HepG2 (cell line): Measurements from ENCODE around the gene STYXL1. TPM values are rescaled to one million over a fixed set of nuclear protein-coding genes. Genes with fewer than 3 reads are reported as not detected.

ENCODE experiments used
- ATAC-seq: fragments of 200-7000 bp; cut with Tn5 transposase; 3 replicates; pipeline ENCODE4 v1.9.1; 2020; ENCODE audit warnings: mild to moderate bottlenecking, moderate library complexity
- BruUV-seq: library from RNA; stranded (reverse); fragments of 400-500 nt; replicated peaks from 2 replicates; lab custom pipeline; 2021; lab: Mats Ljungman, UMichigan
- CTCF ChIA-PET: fragments of 300-600 bp; formaldehyde crosslinking; extraction: SDS; loops from one replicate; lab custom pipeline; 2021; ENCODE audit warnings: low total read pairs, inconsistent platforms, low intra/inter-chr PET ratio; lab: Yijun Ruan, JAX
- POLR2A ChIA-PET: fragments of 350-600 bp; sonication (Branson Sonifier 250); formaldehyde crosslinking; loops from one replicate; lab custom pipeline; 2020; ENCODE audit warnings: antibody characterized with exemption, inconsistent platforms; lab: Yijun Ruan, JAX
- DNase-seq: peaks from one replicate; pipeline ENCODE4 v3.0.0-alpha.2; 2015; ENCODE audit warnings: low spot score
- FAIRE-seq: peaks from 3 replicates; lab custom pipeline; 2011; peaks lifted over from hg19 to GRCh38; lab: Jason Lieb, UNC
- H2AFZ ChIP-seq: one replicate; pipeline ENCODE4 v1.6.1; 2011; ENCODE audit warnings: low read length, inconsistent platforms
- H3K27ac ChIP-seq: fragments of 300-600 bp; 3 replicates; pipeline ENCODE4 v1.8.0; 2011; ENCODE audit warnings: mixed run types, mild to moderate bottlenecking, mixed read lengths, low read length, inconsistent platforms; ENCODE audit not compliant: insufficient read depth; ENCODE audit errors: extremely low read length
- H3K27me3 ChIP-seq, 2 experiments: fragments of 200-600 bp in 1 of 2; 2 replicates in 1 of 2; 3 replicates in 1 of 2; pipeline versions ENCODE4 v1.6.0 to v1.8.0; 2011; ENCODE audit warnings: low read length in 2 of 2, mild to moderate bottlenecking in 2 of 2, moderate library complexity in 2 of 2, inconsistent platforms in 1 of 2; ENCODE audit not compliant: insufficient read depth in 2 of 2, control insufficient read depth in 1 of 2
- H3K36me3 ChIP-seq, 2 experiments: fragments of 200-600 bp in 1 of 2; replicated peaks in 1 of 2; 2 replicates in 1 of 2; 3 replicates in 1 of 2; pipeline versions ENCODE4 v1.5.1 to v1.8.0; 2011; ENCODE audit warnings: low read length in 2 of 2, inconsistent platforms in 1 of 2; ENCODE audit not compliant: insufficient read depth in 2 of 2, control insufficient read depth in 1 of 2
- H3K4me1 ChIP-seq: 2 replicates; pipeline ENCODE4 v1.5.1; 2012; ENCODE audit warnings: low read length, inconsistent platforms; ENCODE audit not compliant: insufficient read depth
- H3K4me2 ChIP-seq: 2 replicates; pipeline ENCODE4 v1.6.0; 2011; ENCODE audit warnings: low read depth, low read length, inconsistent platforms
- H3K4me3 ChIP-seq, 3 experiments: fragments of 200-600 bp in 1 of 3; sonication (generic), shearing (Covaris generic) in 1 of 3; replicated peaks in 1 of 3; 2 replicates each; pipeline ENCODE4 v1.5.1; 2011 to 2016; ENCODE audit warnings: low read length in 3 of 3, inconsistent platforms in 2 of 3, low read depth in 2 of 3, mild to moderate bottlenecking in 2 of 3, control low read depth in 1 of 3, mixed read lengths in 1 of 3; ENCODE audit not compliant: insufficient read depth in 1 of 3
- H3K79me2 ChIP-seq: one replicate; pipeline ENCODE4 v1.6.1; 2011; ENCODE audit warnings: low read length, inconsistent platforms; ENCODE audit not compliant: insufficient read depth
- H3K9ac ChIP-seq: 2 replicates; pipeline ENCODE4 v1.6.0; 2011; ENCODE audit warnings: mild to moderate bottlenecking, low read depth, low read length, inconsistent platforms; ENCODE audit not compliant: insufficient read depth
- H3K9me3 ChIP-seq: 2 replicates; pipeline ENCODE4 v1.5.1; 2012; ENCODE audit warnings: mild to moderate bottlenecking, low read length
- H4K20me1 ChIP-seq: 2 replicates; pipeline ENCODE4 v1.6.0; 2011; ENCODE audit warnings: inconsistent platforms, mild to moderate bottlenecking, low read length, moderate library complexity; ENCODE audit not compliant: insufficient read depth
- ATF1 ChIP-seq: IDR thresholded peaks from 2 replicates; pipeline ENCODE4 v1.6.1; 2016; ENCODE audit warnings: mild to moderate bottlenecking, control low read depth
- EP300 ChIP-seq, 3 experiments: sonication (generic) in 1 of 3; formaldehyde crosslinking in 1 of 3; IDR thresholded peaks; 2 replicates each; pipeline versions ENCODE4 v1.5.1 to v1.6.1; 2011 to 2020; ENCODE audit warnings: low read depth in 2 of 3, low read length in 2 of 3, borderline replicate concordance in 1 of 3, improper control_type of control experiment in 1 of 3, mild to moderate bottlenecking in 1 of 3, missing genetic modification reagents in 1 of 3, moderate library complexity in 1 of 3
- KLF6 ChIP-seq: IDR thresholded peaks from 2 replicates; pipeline ENCODE4 v1.8.0; 2016; ENCODE audit warnings: missing biosample characterization, missing genetic modification reagents
- MAF1 ChIP-seq: sonication (generic); formaldehyde crosslinking; IDR thresholded peaks from 2 replicates; pipeline ENCODE4 v1.5.0; 2020; ENCODE audit warnings: missing genetic modification reagents, borderline replicate concordance
- MED1 ChIP-seq: sonication (generic); formaldehyde crosslinking; IDR thresholded peaks from 2 replicates; pipeline ENCODE4 v1.4.0; 2020; ENCODE audit warnings: missing genetic modification reagents
- MZF1 ChIP-seq: sonication (generic); formaldehyde crosslinking; IDR thresholded peaks from 2 replicates; pipeline ENCODE4 v1.8.1; 2023; ENCODE audit warnings: mild to moderate bottlenecking, missing genetic modification reagents, borderline replicate concordance
- RFXANK ChIP-seq: IDR thresholded peaks from 2 replicates; pipeline ENCODE4 v1.6.1; 2016
- STAG1 ChIP-seq: sonication (generic); formaldehyde crosslinking; IDR thresholded peaks from 2 replicates; pipeline ENCODE4 v1.4.0; 2020; ENCODE audit warnings: missing genetic modification reagents
- TOPORS ChIP-seq: sonication (generic); formaldehyde crosslinking; IDR thresholded peaks from 2 replicates; pipeline ENCODE4 v1.8.0; 2023; ENCODE audit warnings: mild to moderate bottlenecking, missing genetic modification reagents
- ZBTB3 ChIP-seq: sonication (generic); formaldehyde crosslinking; IDR thresholded peaks from 2 replicates; pipeline ENCODE4 v1.4.0; 2020; ENCODE audit warnings: low read depth, mild to moderate bottlenecking, moderate library complexity, missing genetic modification reagents, borderline replicate concordance
- ZNF30 ChIP-seq: sonication (generic); formaldehyde crosslinking; IDR thresholded peaks from 2 replicates; pipeline ENCODE4 v1.5.0; 2020; ENCODE audit warnings: mild to moderate bottlenecking, missing genetic modification reagents
- ZNF317 ChIP-seq: sonication (generic); formaldehyde crosslinking; IDR thresholded peaks from 2 replicates; pipeline ENCODE4 v1.5.0; 2020; ENCODE audit warnings: mild to moderate bottlenecking, missing genetic modification reagents
- ZNF598 ChIP-seq: sonication (generic); formaldehyde crosslinking; IDR thresholded peaks from 2 replicates; pipeline ENCODE4 v1.5.1; 2020; ENCODE audit warnings: mild to moderate bottlenecking, missing genetic modification reagents, borderline replicate concordance
- ZNF607 ChIP-seq: sonication (generic); formaldehyde crosslinking; IDR thresholded peaks from 2 replicates; pipeline ENCODE4 v1.5.1; 2020; ENCODE audit warnings: missing genetic modification reagents, mild to moderate bottlenecking, borderline replicate concordance
- ZNF619 ChIP-seq: sonication (generic); formaldehyde crosslinking; IDR thresholded peaks from 2 replicates; pipeline ENCODE4 v1.4.0; 2020; ENCODE audit warnings: mild to moderate bottlenecking, missing genetic modification reagents
- WGBS: methylation state at CpG from one replicate; pipeline ENCODE4 v1.1.6; 2017; ENCODE audit warnings: low lambda C conversion rate; 5-methylcytosine and 5-hydroxymethylcytosine counted together
- in situ Hi-C: cut with HindIII; loops from 2 replicates; pipeline ENCODE4 v1.10.0; 2017; ENCODE audit warnings: low pct_unique_long_range_greater_than_20kb; ENCODE audit not compliant: extremely low pct_ligation_motif_present
- intact Hi-C: fragments of 100-400 bp; cut with micrococcal nuclease; formaldehyde crosslinking; loops from one replicate; pipeline ENCODE4 v1.10.0; 2022; ENCODE audit not compliant: unreplicated experiment
- polyA plus RNA-seq, 8 experiments: library from polyadenylated mRNA; depleted of rRNA in 3 of 8; stranded (reverse) in 7 of 8; unstranded in 1 of 8; fragments of >200 nt; fragmentation: Illumina TruSeq in 4 of 8; extraction: Trizol in 4 of 8; gene quantifications; 2 replicates each; pipeline versions ENCODE4 v1.2.1 to v1.2.3, GENCODE V29; 2011 to 2016; ENCODE audit warnings: low read depth in 4 of 8, missing spikeins in 1 of 8, mixed read lengths in 1 of 8; ENCODE audit not compliant: insufficient read depth in 1 of 8
- total RNA-seq, 5 experiments: library from RNA; depleted of rRNA; stranded (reverse); fragments of >200 nt; fragmentation: Illumina TruSeq; extraction: Trizol; gene quantifications; 2 replicates each; pipeline ENCODE4 v1.2.3, GENCODE V29; 2016; ENCODE audit warnings: low read depth in 1 of 5
- TF ChIP-seq, protein P1 (sequence below): sonication (generic); formaldehyde crosslinking; IDR thresholded peaks from 2 replicates; pipeline ENCODE4 v1.5.1; 2020; ENCODE audit warnings: missing genetic modification reagents, mild to moderate bottlenecking, borderline replicate concordance
- TF ChIP-seq, protein P2 (sequence below): IDR thresholded peaks from 2 replicates; pipeline ENCODE4 v1.6.1; 2012; ENCODE audit warnings: inconsistent platforms
- TF ChIP-seq, protein P3 (sequence below): sonication (generic); formaldehyde crosslinking; IDR thresholded peaks from 2 replicates; pipeline ENCODE4 v1.8.1; 2023; ENCODE audit warnings: mild to moderate bottlenecking, missing genetic modification reagents
- TF ChIP-seq, protein P4 (sequence below): sonication (generic); formaldehyde crosslinking; IDR thresholded peaks from 2 replicates; pipeline ENCODE4 v1.4.0; 2020; ENCODE audit warnings: missing genetic modification reagents

The STYXL1 gene
- total and polyA plus RNA-seq, 2 of the 13 experiments (the other 11 are each of a cell fraction or from before 2014, with no cell fraction given), result 23.9 to 38.3 TPM

DNA sequence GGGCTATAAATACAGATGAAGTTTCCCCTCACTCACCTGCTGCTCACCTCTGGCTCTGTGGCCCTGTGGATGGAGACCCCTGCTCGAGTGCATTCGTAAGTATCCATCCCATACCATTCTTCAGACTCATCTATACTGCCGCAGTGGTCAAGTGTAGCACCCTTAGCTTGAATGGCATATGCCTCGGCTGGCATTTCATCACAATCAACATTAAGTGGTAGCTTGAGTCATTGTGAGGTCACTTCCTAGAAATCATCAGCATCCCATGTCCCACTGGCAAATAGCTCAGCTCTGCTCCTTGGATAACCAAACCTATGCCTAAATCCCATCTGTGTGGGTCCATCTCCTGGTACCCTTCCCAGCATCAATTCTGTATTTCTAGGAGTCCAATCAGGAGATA, 38.3 kb upstream of the STYXL1 start:
- FAIRE-seq (no peak), DNase-seq (no peak), ATAC-seq (no peak)
- Histone ChIP-seq H3K4me2 (no peak overlapping the region), H3K79me2 (no peaks in the 10 kb centered on the region), H3K36me3 (peaks cover 23 to 63% of the 10 kb centered on the region in 2 experiments), H3K4me1 (peaks cover 15% of the 10 kb centered on the region), H3K27ac (no peak overlapping the region), H2AFZ (no peak overlapping the region), H3K4me3 (no peak overlapping the region), H3K27me3 (no peaks in the 10 kb centered on the region), H3K9ac (no peak overlapping the region), H4K20me1 (no peaks in the 10 kb centered on the region), H3K9me3 (no peaks in the 10 kb centered on the region)
- intact Hi-C loops (no loop called here), in situ Hi-C loops (no loop called here)
- no peak for TF ChIP-seq ATF1 (CRISPR knock-in tag)
- no peak for TF ChIP-seq MZF1 (CRISPR knock-in tag)
- TF ChIP-seq TOPORS (CRISPR knock-in tag), result no peak
- no peak for TF ChIP-seq ZNF607 (CRISPR knock-in tag)
- TF ChIP-seq ZNF598 (CRISPR knock-in tag), result no peak
- TF ChIP-seq EP300 (IDR thresholded peaks at IDR 0.05; ENCODE audit: low read depth in 2 of 2, low read length in 2 of 2), result no peak
- no peak for TF ChIP-seq EP300 (CRISPR knock-in tag; IDR thresholded peaks at IDR 0.05; ENCODE audit: borderline replicate concordance)
- TF ChIP-seq, protein P1, sequence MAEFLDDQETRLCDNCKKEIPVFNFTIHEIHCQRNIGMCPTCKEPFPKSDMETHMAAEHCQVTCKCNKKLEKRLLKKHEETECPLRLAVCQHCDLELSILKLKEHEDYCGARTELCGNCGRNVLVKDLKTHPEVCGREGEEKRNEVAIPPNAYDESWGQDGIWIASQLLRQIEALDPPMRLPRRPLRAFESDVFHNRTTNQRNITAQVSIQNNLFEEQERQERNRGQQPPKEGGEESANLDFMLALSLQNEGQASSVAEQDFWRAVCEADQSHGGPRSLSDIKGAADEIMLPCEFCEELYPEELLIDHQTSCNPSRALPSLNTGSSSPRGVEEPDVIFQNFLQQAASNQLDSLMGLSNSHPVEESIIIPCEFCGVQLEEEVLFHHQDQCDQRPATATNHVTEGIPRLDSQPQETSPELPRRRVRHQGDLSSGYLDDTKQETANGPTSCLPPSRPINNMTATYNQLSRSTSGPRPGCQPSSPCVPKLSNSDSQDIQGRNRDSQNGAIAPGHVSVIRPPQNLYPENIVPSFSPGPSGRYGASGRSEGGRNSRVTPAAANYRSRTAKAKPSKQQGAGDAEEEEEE, result no peak
- TF ChIP-seq ZNF619 (CRISPR knock-in tag), result no peak
- TF ChIP-seq MED1 (CRISPR knock-in tag), result no peak
- TF ChIP-seq ZBTB3 (CRISPR knock-in tag), result no peak
- no peak for TF ChIP-seq STAG1 (CRISPR knock-in tag)
- TF ChIP-seq ZNF317, result no peak
- TF ChIP-seq, protein P2, sequence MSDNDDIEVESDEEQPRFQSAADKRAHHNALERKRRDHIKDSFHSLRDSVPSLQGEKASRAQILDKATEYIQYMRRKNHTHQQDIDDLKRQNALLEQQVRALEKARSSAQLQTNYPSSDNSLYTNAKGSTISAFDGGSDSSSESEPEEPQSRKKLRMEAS, result no peak
- no peak for TF ChIP-seq KLF6 (CRISPR knock-in tag)
- no peak for TF ChIP-seq ZNF30
- no peak for TF ChIP-seq MAF1
- TF ChIP-seq, protein P3, sequence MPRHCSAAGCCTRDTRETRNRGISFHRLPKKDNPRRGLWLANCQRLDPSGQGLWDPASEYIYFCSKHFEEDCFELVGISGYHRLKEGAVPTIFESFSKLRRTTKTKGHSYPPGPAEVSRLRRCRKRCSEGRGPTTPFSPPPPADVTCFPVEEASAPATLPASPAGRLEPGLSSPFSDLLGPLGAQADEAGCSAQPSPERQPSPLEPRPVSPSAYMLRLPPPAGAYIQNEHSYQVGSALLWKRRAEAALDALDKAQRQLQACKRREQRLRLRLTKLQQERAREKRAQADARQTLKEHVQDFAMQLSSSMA (CRISPR knock-in tag), result no peak
- TF ChIP-seq, protein P4, sequence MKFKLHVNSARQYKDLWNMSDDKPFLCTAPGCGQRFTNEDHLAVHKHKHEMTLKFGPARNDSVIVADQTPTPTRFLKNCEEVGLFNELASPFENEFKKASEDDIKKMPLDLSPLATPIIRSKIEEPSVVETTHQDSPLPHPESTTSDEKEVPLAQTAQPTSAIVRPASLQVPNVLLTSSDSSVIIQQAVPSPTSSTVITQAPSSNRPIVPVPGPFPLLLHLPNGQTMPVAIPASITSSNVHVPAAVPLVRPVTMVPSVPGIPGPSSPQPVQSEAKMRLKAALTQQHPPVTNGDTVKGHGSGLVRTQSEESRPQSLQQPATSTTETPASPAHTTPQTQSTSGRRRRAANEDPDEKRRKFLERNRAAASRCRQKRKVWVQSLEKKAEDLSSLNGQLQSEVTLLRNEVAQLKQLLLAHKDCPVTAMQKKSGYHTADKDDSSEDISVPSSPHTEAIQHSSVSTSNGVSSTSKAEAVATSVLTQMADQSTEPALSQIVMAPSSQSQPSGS (CRISPR knock-in tag), result no peak
- TF ChIP-seq RFXANK (CRISPR knock-in tag), result no peak
- ChIA-PET POLR2A (no interaction called here), CTCF (no interaction called here)
- BruUV-seq, result no TSS peak
- WGBS, result 97% methylated on average over 4 of the region's 4 CpGs
